HG03108 (cell line): Measurements from ENCODE around the gene HNF4A.
"Not testable (repeated sequence)": the region's sequence is repeated elsewhere in the genome, so short reads cannot be mapped to it uniquely, and the experiment has no call there.

Experiments
- ATAC-seq: cut with Tn5 transposase; IDR thresholded peaks from one replicate; pipeline ENCODE4 v1.9.1; 2021; ENCODE audit warnings: moderate library complexity; ENCODE audit not compliant: unreplicated experiment

The HNF4A gene

DNA sequence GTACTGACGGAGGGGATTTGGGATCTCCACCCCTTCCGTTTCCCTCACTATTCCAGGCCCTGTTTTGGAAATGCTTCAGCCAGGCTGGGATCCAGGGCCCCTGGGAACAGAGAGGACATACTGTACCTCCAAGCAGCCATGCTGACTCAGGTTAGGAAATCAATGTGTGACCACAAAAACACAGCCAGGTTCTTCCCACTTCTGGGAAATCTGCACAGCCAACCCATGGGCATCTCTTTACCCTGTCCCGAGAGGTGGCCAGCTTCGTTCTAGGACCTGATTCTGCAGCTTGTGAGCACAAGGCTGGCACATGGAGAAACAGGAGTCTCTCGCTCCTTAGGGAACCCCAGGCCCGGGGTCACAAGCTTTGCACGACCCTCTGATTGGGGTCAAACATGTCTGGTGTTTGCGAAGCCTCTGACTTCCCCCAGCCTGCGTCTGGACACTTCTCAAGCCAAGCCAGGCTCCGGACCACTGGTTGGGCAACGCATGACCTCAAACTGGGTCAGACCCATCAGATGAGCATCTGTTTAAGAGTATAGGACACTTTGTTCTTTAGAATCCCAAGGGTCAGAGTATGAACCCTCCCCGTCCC lies 111.9 kb downstream of the HNF4A start:
- ATAC-seq: no peak

GRCh38 chr20:44468044-44468782 lies 112.7 kb downstream of the HNF4A start:
- no peak for ATAC-seq

DNA sequence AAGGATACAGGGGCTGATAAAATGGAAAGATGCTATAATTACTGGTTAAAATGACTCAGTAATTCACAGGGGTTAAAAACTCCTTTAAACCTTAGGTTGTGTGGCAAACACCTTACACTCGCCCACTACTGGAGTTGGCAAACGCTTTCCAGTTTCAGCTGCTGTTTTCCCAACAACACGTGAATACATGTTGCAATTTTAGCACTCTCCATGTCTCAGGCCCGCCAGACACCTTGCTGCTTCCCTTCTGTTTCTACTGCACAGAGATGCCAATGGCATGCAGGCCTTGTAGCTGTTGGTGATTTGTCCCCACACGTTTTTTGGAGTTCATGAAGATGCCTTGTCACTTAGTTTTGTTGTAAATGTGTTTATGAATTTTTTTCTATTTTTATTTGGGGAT lies 114.8 kb downstream of the HNF4A start:
- ATAC-seq: no peak

DNA sequence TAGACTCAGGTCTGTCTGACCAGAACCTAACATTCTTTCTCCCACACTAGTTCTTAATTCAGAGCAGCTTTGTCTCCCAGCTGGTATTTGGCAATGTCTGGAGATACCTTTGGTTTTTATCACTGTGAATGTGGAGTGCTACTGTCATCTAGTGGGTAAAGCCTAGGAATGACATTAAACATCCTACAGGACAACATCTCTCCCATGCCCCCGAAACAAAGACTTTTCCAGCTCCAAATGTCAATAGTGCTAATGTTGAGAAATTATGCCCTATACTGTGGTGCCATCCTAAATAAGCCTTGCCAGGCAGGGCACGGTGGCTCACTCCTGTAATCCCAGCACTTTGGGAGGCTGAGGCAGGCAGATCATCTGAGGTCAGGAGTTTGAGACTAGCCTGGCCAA lies 116.0 kb downstream of the HNF4A start:
- ATAC-seq: no peak

GRCh38 chr20:44472283-44472682 lies 116.8 kb downstream of the HNF4A start:
- ATAC-seq: not testable (repeated sequence)

DNA sequence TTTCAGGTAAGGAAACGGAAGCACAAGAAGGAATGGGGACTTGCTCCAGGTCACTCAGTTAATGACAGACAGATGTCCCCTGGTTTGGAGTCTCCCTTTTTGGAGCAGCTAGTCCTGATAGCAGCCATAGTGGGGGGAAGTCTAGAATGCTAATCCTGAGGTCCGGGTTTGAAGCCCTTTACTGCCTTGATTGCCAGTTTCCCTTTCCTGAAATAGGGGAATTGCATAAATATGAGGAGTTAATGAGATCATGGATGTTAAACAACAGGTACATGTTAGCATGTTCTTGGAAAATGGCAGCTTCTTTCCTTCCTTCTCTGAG lies 119.8 kb downstream of the HNF4A start:
- ATAC-seq: no peak

DNA sequence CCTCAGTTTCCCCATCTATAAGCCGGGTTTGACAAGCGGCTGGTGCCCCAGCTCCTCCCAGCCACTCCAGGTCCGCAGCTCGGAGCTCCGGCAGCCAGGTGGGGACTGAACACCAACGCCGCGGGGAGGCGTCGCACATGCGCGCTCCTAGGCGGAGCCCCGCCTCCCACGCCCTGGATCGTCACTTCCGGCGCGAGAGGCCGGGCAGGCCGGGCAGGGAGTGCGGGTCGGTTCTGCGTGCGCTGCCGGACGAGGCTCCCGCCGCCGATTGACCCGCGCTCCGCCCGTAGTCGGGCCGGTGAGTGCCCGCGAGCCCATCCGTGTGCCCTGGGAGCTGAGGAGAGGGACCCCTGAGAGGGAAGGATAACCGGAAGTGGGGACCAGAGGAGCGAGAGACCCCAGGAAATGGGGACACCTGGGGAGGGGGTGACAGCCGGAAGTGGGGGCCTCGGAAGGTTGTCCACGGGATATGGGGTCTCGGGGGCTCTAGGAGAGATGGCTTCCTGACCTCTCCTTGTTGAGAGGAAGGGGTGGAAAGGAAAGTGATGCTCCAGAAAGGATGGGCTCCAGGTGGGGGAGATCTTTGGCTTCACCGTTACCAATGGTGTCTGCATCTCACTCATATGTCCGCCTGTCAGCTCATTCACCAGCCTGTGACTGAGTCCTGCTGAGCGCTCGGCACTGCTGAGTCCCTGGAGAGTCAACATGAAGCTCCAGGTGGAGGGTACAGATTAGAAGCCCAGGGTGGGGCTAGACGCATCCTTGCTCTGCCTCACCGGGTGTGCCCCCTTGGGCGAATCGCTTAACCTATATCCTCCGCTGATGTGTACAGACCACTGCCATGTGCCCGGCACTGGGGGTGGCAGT lies 120.4 kb downstream of the HNF4A start, which contains the start of gene TTPAL:
TSS of gene TTPAL (plus strand) at position 181 of the 867 bp plus-strand sequence. CDS start 4,126 bp downstream, outside the sequence.
- ATAC-seq: peak; percentile 92

DNA sequence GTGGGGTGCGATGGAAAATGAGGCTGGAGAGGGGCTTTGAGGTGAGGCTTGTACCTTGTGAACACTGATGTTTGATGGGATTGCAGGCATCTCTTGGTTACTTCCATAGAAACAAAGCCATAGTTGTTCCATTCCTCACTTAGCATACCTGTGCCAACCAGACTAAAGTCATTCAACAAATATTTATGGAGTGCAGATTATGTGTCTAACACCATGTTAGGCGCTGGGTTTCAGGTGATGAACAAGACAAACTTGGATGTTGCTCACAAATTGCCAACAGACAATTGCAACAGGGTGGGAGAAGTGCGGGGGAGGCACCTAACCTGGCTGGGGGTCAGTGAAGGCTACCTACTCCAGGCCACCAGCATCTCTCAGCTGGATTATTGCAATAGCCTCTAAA lies 121.7 kb downstream of the HNF4A start:
- no peak for ATAC-seq

DNA sequence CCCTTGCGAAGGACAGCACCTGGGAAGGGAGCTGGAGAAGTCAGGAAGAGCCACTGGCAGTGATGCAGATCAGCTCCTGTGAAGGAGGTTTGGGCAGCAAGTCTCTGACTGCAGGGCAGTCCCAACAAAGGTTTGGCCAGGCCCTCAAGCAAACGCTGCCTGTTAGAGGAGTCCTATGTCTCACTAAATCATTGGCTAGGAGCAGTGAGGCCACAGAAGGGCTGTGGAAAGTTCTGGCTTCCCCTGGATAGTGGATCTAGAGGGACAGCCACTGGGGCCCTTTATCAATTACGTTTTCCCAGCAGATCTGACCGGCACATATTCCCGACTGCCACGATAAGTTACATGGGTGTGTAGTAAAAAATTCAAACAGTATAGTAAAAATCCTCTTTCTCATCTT lies 122.7 kb downstream of the HNF4A start:
- ATAC-seq: no peak

DNA sequence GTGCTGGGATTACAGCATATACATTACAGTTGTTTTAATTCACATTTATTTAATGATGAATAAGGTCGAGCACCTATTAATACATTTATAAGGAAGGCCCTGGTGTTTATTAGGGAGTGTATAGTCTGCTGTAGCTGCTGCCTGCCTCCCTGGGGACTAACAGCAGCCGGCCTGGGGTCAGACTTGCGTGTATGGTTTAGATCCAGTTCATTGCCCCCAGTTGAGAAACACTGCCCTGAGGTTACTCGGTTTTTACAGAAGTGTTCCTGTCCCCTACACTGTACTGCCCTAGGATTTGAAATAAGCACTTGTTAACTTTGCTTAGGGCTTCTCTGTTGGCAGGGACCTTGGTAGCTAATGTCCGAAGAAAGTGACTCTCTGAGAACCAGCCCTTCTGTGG lies 124.1 kb downstream of the HNF4A start:
- no peak for ATAC-seq

DNA sequence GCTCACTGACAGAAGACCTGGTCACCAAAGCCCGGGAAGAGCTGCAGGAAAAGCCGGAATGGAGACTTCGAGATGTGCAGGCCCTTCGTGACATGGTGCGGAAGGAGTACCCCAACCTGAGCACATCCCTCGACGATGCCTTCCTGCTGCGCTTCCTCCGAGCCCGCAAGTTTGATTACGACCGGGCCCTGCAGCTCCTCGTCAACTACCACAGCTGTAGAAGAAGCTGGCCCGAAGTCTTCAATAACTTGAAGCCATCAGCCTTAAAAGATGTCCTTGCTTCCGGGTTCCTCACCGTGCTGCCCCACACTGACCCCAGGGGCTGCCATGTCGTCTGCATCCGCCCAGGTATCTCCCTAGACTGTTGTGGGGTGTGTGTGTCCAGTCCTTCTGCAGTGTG lies 124.6 kb downstream of the HNF4A start:
- no peak for ATAC-seq

- ATAC-seq: no peak
Measured at GRCh38 chr20:44481719-44482416, 126.4 kb downstream of the HNF4A start.

GRCh38 chr20:44483112-44483511 lies 127.6 kb downstream of the HNF4A start:
- no peak for ATAC-seq
